HL-60 (cell line): Measurements from ENCODE around the gene MAP7.
"Not testable (repeated sequence)": the region's sequence is repeated elsewhere in the genome, so short reads cannot be mapped to it uniquely, and the experiment has no call there.

Source experiments
- DNase-seq, 2 experiments: peaks; one replicate each; pipeline ENCODE4 v3.0.0-alpha.2; 2010 to 2020; ENCODE audit warnings: low read depth in 1 of 2, low spot score in 1 of 2
- H3K27ac ChIP-seq: fragments of 250-450 bp; sonication (Bioruptor Pico); replicated peaks from 2 replicates; pipeline ENCODE4 v1.5.1; 2020; ENCODE audit warnings: mild to moderate bottlenecking, moderate library complexity
- H3K27me3 ChIP-seq: fragments of 250-450 bp; sonication (Bioruptor Pico); 2 replicates; pipeline ENCODE4 v1.5.1; 2021; ENCODE audit warnings: mild to moderate bottlenecking, moderate library complexity; ENCODE audit not compliant: insufficient read depth, poor library complexity, severe bottlenecking
- H3K4me3 ChIP-seq: replicated peaks from 2 replicates; pipeline ENCODE4 v1.5.1; 2011; ENCODE audit warnings: mild to moderate bottlenecking, control low read depth, low read length; ENCODE audit not compliant: insufficient read depth
- GABPA ChIP-seq: IDR thresholded peaks from 2 replicates; pipeline ENCODE4 v1.6.1; 2012; ENCODE audit warnings: low read depth
- POLR2AphosphoS5 ChIP-seq: IDR thresholded peaks from 2 replicates; pipeline ENCODE4 v1.6.1; 2012; ENCODE audit warnings: low read depth
- SPI1 ChIP-seq: IDR thresholded peaks from 2 replicates; pipeline ENCODE4 v1.6.1; 2012; ENCODE audit warnings: low read depth, mild to moderate bottlenecking, borderline replicate concordance
- TF ChIP-seq, protein P1 (sequence below): IDR thresholded peaks from one replicate; pipeline ENCODE4 v1.5.1; 2011; ENCODE audit warnings: low read length, control low read depth, inconsistent platforms; ENCODE audit not compliant: insufficient read depth
- TF ChIP-seq, protein P2 (sequence below): IDR thresholded peaks from 2 replicates; pipeline ENCODE4 v1.6.1; 2012; ENCODE audit warnings: low read depth; ENCODE audit not compliant: insufficient replicate concordance

The MAP7 gene

GRCh38 chr6:136494059-136494458 lies 56.2 kb downstream of the MAP7 start:
- no peak for TF ChIP-seq GABPA
- TF ChIP-seq SPI1, result no peak
- TF ChIP-seq, protein P1, sequence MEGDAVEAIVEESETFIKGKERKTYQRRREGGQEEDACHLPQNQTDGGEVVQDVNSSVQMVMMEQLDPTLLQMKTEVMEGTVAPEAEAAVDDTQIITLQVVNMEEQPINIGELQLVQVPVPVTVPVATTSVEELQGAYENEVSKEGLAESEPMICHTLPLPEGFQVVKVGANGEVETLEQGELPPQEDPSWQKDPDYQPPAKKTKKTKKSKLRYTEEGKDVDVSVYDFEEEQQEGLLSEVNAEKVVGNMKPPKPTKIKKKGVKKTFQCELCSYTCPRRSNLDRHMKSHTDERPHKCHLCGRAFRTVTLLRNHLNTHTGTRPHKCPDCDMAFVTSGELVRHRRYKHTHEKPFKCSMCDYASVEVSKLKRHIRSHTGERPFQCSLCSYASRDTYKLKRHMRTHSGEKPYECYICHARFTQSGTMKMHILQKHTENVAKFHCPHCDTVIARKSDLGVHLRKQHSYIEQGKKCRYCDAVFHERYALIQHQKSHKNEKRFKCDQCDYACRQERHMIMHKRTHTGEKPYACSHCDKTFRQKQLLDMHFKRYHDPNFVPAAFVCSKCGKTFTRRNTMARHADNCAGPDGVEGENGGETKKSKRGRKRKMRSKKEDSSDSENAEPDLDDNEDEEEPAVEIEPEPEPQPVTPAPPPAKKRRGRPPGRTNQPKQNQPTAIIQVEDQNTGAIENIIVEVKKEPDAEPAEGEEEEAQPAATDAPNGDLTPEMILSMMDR, result no peak
- Histone ChIP-seq H3K27me3 (no peaks in the 10 kb centered on the region), H3K4me3 (no peak overlapping the region), H3K27ac (no peak overlapping the region)
- no peak for DNase-seq

GRCh38 chr6:136492409-136492808 lies 57.8 kb downstream of the MAP7 start:
- no peaks in the 10 kb centered on the region for H3K27me3 ChIP-seq
- TF ChIP-seq SPI1, result no peak
- no peak for TF ChIP-seq POLR2AphosphoS5
- TF ChIP-seq, protein P1, result no peak
- no peak for TF ChIP-seq GABPA
- TF ChIP-seq, protein P2, sequence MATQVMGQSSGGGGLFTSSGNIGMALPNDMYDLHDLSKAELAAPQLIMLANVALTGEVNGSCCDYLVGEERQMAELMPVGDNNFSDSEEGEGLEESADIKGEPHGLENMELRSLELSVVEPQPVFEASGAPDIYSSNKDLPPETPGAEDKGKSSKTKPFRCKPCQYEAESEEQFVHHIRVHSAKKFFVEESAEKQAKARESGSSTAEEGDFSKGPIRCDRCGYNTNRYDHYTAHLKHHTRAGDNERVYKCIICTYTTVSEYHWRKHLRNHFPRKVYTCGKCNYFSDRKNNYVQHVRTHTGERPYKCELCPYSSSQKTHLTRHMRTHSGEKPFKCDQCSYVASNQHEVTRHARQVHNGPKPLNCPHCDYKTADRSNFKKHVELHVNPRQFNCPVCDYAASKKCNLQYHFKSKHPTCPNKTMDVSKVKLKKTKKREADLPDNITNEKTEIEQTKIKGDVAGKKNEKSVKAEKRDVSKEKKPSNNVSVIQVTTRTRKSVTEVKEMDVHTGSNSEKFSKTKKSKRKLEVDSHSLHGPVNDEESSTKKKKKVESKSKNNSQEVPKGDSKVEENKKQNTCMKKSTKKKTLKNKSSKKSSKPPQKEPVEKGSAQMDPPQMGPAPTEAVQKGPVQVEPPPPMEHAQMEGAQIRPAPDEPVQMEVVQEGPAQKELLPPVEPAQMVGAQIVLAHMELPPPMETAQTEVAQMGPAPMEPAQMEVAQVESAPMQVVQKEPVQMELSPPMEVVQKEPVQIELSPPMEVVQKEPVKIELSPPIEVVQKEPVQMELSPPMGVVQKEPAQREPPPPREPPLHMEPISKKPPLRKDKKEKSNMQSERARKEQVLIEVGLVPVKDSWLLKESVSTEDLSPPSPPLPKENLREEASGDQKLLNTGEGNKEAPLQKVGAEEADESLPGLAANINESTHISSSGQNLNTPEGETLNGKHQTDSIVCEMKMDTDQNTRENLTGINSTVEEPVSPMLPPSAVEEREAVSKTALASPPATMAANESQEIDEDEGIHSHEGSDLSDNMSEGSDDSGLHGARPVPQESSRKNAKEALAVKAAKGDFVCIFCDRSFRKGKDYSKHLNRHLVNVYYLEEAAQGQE, result no peak
- DNase-seq, result no peak
- H3K4me3 ChIP-seq, result no peak overlapping the region
- no peak overlapping the region for H3K27ac ChIP-seq

- Histone ChIP-seq H3K27me3 (no peaks in the 10 kb centered on the region), H3K27ac (no peak overlapping the region), H3K4me3 (no peak overlapping the region)
- TF ChIP-seq SPI1 (no peak), POLR2AphosphoS5 (no peak), GABPA (no peak)
- TF ChIP-seq, protein P1, result no peak
- TF ChIP-seq, protein P2, result no peak
- no peak for DNase-seq
Observed at GRCh38 chr6:136491754-136492153, 58.5 kb downstream of the MAP7 start.

DNA sequence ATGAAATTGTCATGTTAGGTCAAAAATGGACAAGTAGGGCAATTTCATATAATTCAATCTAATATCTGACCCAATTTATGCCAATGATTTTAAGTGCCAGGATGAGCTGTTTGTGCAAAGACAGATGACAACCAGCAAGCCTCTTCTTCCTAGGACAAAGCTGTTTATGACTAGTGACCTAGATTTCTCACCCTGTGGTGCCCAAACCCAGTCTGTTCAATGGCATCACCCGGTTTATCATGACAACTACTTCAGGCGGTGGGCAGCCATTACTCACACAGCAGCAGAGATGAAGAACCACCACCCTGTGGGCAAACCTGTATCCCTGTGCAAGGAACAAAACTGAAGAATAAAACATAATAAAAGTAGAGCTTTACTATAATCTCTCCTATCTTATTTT lies 59.0 kb downstream of the MAP7 start:
- Histone ChIP-seq H3K4me3 (no peak overlapping the region), H3K27ac (no peak overlapping the region), H3K27me3 (no peaks in the 10 kb centered on the region)
- TF ChIP-seq, protein P2, result no peak
- TF ChIP-seq GABPA (no peak), SPI1 (no peak), POLR2AphosphoS5 (no peak)
- TF ChIP-seq, protein P1, result no peak
- DNase-seq, result no peak

- not testable (repeated sequence) for H3K27me3 ChIP-seq, H3K4me3 ChIP-seq, H3K27ac ChIP-seq, DNase-seq
Observed at GRCh38 chr6:136489689-136490033, 60.6 kb downstream of the MAP7 start.
